ENCODE data around the gene NDUFAF3. TPM values are rescaled to one million over a fixed set of nuclear protein-coding genes. Genes with fewer than 3 reads are reported as not detected.

The NDUFAF3 gene
- total and polyA plus RNA-seq, 7 experiments from 2014 or later = 63.8 to 205 (median 94.2) TPM

GRCh38 chr3:48997102-48997635 is 24.8 kb upstream of the NDUFAF3 start:
- DNase-seq (no peak), ATAC-seq (no peak)
- H3K36me3 ChIP-seq (ENCODE audit: control insufficient read depth in 2 of 3, insufficient read depth in 3 of 3, low read length in 3 of 3) = peaks cover 0 to 19% (median 3%) of the 10 kb centered on the region in 3 experiments
- intact Hi-C loops (cut with micrococcal nuclease) = no loop called here
- peak overlapping the region in 1 of 9 donors; percentile 38 for H3K27ac Mint-ChIP-seq
- H3K4me3 Mint-ChIP-seq = no peak overlapping the region
- H3K27ac ChIP-seq (ENCODE audit: low read depth, low read length) = no peak overlapping the region
- no peaks in the 10 kb centered on the region for H3K9me3 Mint-ChIP-seq
- CTCF ChIA-PET = interaction anchor here (1.1 to 1.5 kb wide), 2 partner anchors 10 kb away, joined by 3 to 7 read pairs; partner anchors contain the start of gene WDR6
- H3K4me3 ChIP-seq (ENCODE audit: low read length) = no peak overlapping the region
- no peaks in the 10 kb centered on the region for H3K27me3 Mint-ChIP-seq
- H3K27me3 ChIP-seq (ENCODE audit: control insufficient read depth in 2 of 2, insufficient read depth in 2 of 2, low read length in 2 of 2) = no peaks in the 10 kb centered on the region
- H3K4me1 ChIP-seq (ENCODE audit: control insufficient read depth in 2 of 2, insufficient read depth in 2 of 2, low read length in 2 of 2) = no peaks in the 10 kb centered on the region
- POLR2A ChIA-PET = interaction anchor here (1.2 to 11.2 kb wide), 3 partner anchors 9 to 22 kb away, joined by 3 to 179 read pairs (median 5); partner anchors contain the start of genes DALRD3, NDUFAF3 and WDR6
- no peaks in the 10 kb centered on the region for H3K9me3 ChIP-seq (ENCODE audit: control insufficient read depth in 2 of 3, low read length in 3 of 3)
- peaks cover 6 to 21% (median 14%) of the 10 kb centered on the region in 7 donors for H3K4me1 Mint-ChIP-seq
- no peaks in the 10 kb centered on the region for H3K36me3 Mint-ChIP-seq

- Histone ChIP-seq H3K4me3 (ENCODE audit: low read length) (no peak overlapping the region), H3K27me3 (ENCODE audit: control insufficient read depth in 2 of 2, insufficient read depth in 2 of 2, low read length in 2 of 2) (no peaks in the 10 kb centered on the region), H3K27ac (ENCODE audit: low read depth, low read length) (no peak overlapping the region), H3K4me1 (ENCODE audit: control insufficient read depth in 2 of 2, insufficient read depth in 2 of 2, low read length in 2 of 2) (no peaks in the 10 kb centered on the region), H3K36me3 (ENCODE audit: control insufficient read depth in 2 of 3, insufficient read depth in 3 of 3, low read length in 3 of 3) (peaks cover 0 to 19% (median 3%) of the 10 kb centered on the region in 3 experiments), H3K9me3 (ENCODE audit: control insufficient read depth in 2 of 3, low read length in 3 of 3) (no peaks in the 10 kb centered on the region)
- Mint-ChIP-seq H3K27me3 (no peaks in the 10 kb centered on the region), H3K27ac (peak overlapping the region in 1 of 9 donors; percentile 45), H3K4me3 (no peak overlapping the region), H3K9me3 (no peaks in the 10 kb centered on the region), H3K4me1 (peaks cover 8 to 21% (median 13%) of the 10 kb centered on the region in 7 donors), H3K36me3 (no peaks in the 10 kb centered on the region)
- ATAC-seq (no peak), DNase-seq (no peak)
- ChIA-PET CTCF (interaction anchor here (1.0 kb wide), 1 partner anchor 19 kb away, joined by 3 read pairs; no protein-coding TSS in a partner anchor), POLR2A (interaction anchor here (1.2 to 11.2 kb wide), 2 partner anchors 9 to 21 kb away, joined by 3 to 179 read pairs; partner anchors contain the start of genes DALRD3, NDUFAF3 and WDR6)
- intact Hi-C loops (cut with micrococcal nuclease) = no loop called here
Measured at GRCh38 chr3:48997714-48998637, 23.9 kb upstream of the NDUFAF3 start.

DNA sequence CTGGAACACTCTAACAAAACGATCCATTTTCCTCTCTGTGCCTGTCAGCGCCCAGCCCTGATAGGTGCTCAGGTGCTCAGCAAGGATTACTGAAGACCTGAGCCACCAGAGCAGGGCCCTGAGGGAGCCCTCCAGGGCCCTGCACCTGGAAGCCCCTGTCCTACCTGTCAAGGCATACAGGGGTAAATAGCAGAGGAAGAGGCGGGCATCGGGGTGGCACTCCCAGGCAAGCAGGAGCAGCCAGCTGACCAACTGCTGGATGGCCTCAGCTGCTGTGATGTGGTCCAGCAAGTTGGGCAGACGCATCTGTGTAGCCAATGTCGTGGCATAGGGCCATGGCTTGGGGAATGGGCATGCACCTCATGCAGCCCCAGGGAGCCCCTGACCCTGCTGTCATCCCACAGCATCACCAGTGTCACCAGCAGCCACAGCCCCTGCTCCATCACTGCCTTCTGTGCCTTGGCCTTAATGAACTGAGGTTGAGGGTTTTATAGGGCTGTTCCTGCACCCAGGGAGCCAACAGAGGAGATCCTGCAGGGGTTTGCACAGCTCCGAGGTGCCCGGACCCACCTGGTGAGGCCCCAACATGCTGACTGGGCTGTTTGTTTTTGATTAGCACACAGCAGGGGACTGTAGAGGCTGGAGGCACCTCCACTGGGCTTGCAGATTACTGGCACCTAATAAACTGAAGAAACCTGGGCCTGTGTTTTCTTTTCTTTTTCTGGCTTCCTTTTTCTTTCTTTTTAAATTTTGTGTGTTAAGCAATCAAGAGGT is 22.6 kb upstream of the NDUFAF3 start:
- Histone ChIP-seq H3K27ac (ENCODE audit: low read depth, low read length) (no peak overlapping the region), H3K4me1 (ENCODE audit: control insufficient read depth in 2 of 2, insufficient read depth in 2 of 2, low read length in 2 of 2) (no peaks in the 10 kb centered on the region), H3K9me3 (ENCODE audit: control insufficient read depth in 2 of 3, low read length in 3 of 3) (no peaks in the 10 kb centered on the region), H3K4me3 (ENCODE audit: low read length) (no peak overlapping the region), H3K27me3 (ENCODE audit: control insufficient read depth in 2 of 2, insufficient read depth in 2 of 2, low read length in 2 of 2) (no peaks in the 10 kb centered on the region), H3K36me3 (ENCODE audit: control insufficient read depth in 2 of 3, insufficient read depth in 3 of 3, low read length in 3 of 3) (peaks cover 0 to 19% (median 3%) of the 10 kb centered on the region in 3 experiments)
- no peak for DNase-seq
- no peaks in the 10 kb centered on the region for H3K36me3 Mint-ChIP-seq
- no peak for ATAC-seq
- POLR2A ChIA-PET = interaction anchor here (1.6 kb wide), 1 partner anchor 8 kb away, joined by 6 read pairs; no protein-coding TSS in a partner anchor
- peaks cover 3 to 10% (median 7%) of the 10 kb centered on the region in 7 donors for H3K4me1 Mint-ChIP-seq
- H3K4me3 Mint-ChIP-seq = no peak overlapping the region
- no peaks in the 10 kb centered on the region for H3K9me3 Mint-ChIP-seq
- no peaks in the 10 kb centered on the region for H3K27me3 Mint-ChIP-seq
- CTCF ChIA-PET = no interaction called here
- intact Hi-C loops (cut with micrococcal nuclease) = no loop called here
- H3K27ac Mint-ChIP-seq = peak overlapping the region in 5 of 9 donors; percentile 10 to 81 (median 30)

- H3K9me3 ChIP-seq (ENCODE audit: control insufficient read depth in 2 of 3, low read length in 3 of 3) = no peaks in the 10 kb centered on the region
- H3K4me3 ChIP-seq (ENCODE audit: low read length) = no peak overlapping the region
- peak overlapping the region in 3 of 9 donors; percentile 12 to 70 (median 47) for H3K27ac Mint-ChIP-seq
Measured at GRCh38 chr3:49001155-49001554, 20.8 kb upstream of the NDUFAF3 start.

GRCh38 chr3:49004352-49005302 is 17.3 kb upstream of the NDUFAF3 start:
- intact Hi-C loops (cut with micrococcal nuclease) = loop anchor here (5.0 to 10.0 kb wide), 4 partner anchors 87 to 560 kb away; partner anchors contain the start of genes PFKFB4 (in 2 of the 2), ARIH2 (in 1 of the 2), ATRIP (in 1 of the 2) and CCDC51 (in 1 of the 2)
- Histone ChIP-seq H3K36me3 (ENCODE audit: control insufficient read depth in 2 of 3, insufficient read depth in 3 of 3, low read length in 3 of 3) (peaks cover 0 to 4% (median 0%) of the 10 kb centered on the region in 3 experiments), H3K4me3 (ENCODE audit: low read length) (no peak overlapping the region), H3K9me3 (ENCODE audit: control insufficient read depth in 2 of 3, low read length in 3 of 3) (no peaks in the 10 kb centered on the region), H3K4me1 (ENCODE audit: control insufficient read depth in 2 of 2, insufficient read depth in 2 of 2, low read length in 2 of 2) (peaks cover 8 to 16% of the 10 kb centered on the region in 2 donors), H3K27ac (ENCODE audit: low read depth, low read length) (no peak overlapping the region), H3K27me3 (ENCODE audit: control insufficient read depth in 2 of 2, insufficient read depth in 2 of 2, low read length in 2 of 2) (no peaks in the 10 kb centered on the region)
- Mint-ChIP-seq H3K27ac (peak overlapping the region in 3 of 9 donors; percentile 12 to 48 (median 18)), H3K4me3 (peak overlapping the region in 2 of 10 donors; percentile 14 to 45), H3K36me3 (peaks cover 0 to 5% (median 0%) of the 10 kb centered on the region in 5 donors), H3K27me3 (no peaks in the 10 kb centered on the region), H3K4me1 (peaks cover 18 to 29% (median 24%) of the 10 kb centered on the region in 7 donors), H3K9me3 (peaks cover 0 to 3% (median 0%) of the 10 kb centered on the region in 11 donors)
- ChIA-PET POLR2A (interaction anchor here (0.6 to 10.4 kb wide), 7 partner anchors 9 to 89 kb away, joined by 3 to 247 read pairs (median 13); partner anchors contain the start of genes DALRD3, IMPDH2, NDUFAF3 and P4HTM), CTCF (interaction anchor here (1.1 to 2.3 kb wide), 2 partner anchors 17 kb away, joined by 3 to 11 read pairs; partner anchors contain the start of gene NDUFAF3)
- ATAC-seq = no peak
- no peak for DNase-seq

More at GRCh38 chr3:49001155-49001554, 20.8 kb upstream of the NDUFAF3 start:
- Mint-ChIP-seq H3K4me1 (peaks cover 0 to 5% (median under 1%) of the 10 kb centered on the region in 7 donors), H3K4me3 (no peak overlapping the region), H3K36me3 (no peaks in the 10 kb centered on the region), H3K27me3 (no peaks in the 10 kb centered on the region), H3K9me3 (no peaks in the 10 kb centered on the region)
- Histone ChIP-seq H3K4me1 (ENCODE audit: control insufficient read depth in 2 of 2, insufficient read depth in 2 of 2, low read length in 2 of 2) (peaks cover 1 to 2% of the 10 kb centered on the region in 2 donors), H3K27ac (ENCODE audit: low read depth, low read length) (no peak overlapping the region), H3K27me3 (ENCODE audit: control insufficient read depth in 2 of 2, insufficient read depth in 2 of 2, low read length in 2 of 2) (no peaks in the 10 kb centered on the region), H3K36me3 (ENCODE audit: control insufficient read depth in 2 of 3, insufficient read depth in 3 of 3, low read length in 3 of 3) (peaks cover 0 to 17% (median 3%) of the 10 kb centered on the region in 3 experiments)
- DNase-seq (no peak), ATAC-seq (no peak)
- intact Hi-C loops (cut with micrococcal nuclease) = loop anchor here in 1 of 2 donors (10.0 kb wide), 1 partner anchor 556 kb away; the partner anchor contains the start of genes ATRIP, CCDC51 and TMA7
- ChIA-PET CTCF (no interaction called here), POLR2A (interaction anchor here (0.6 to 1.7 kb wide), 4 partner anchors 10 to 285 kb away, joined by 3 to 6 read pairs (median 4); partner anchors contain the start of gene IP6K2)
